AG08396 (cell line): ENCODE measurements around the gene AP3S2.
"Not testable (repeated sequence)": the region's sequence is repeated elsewhere in the genome, so short reads cannot be mapped to it uniquely, and the experiment has no call there.

ENCODE experiments used
- DNase-seq: peaks from one replicate; pipeline ENCODE4 v3.0.0; 2012; ENCODE audit warnings: low spot score, mixed read lengths

AP3S2 gene

DNA sequence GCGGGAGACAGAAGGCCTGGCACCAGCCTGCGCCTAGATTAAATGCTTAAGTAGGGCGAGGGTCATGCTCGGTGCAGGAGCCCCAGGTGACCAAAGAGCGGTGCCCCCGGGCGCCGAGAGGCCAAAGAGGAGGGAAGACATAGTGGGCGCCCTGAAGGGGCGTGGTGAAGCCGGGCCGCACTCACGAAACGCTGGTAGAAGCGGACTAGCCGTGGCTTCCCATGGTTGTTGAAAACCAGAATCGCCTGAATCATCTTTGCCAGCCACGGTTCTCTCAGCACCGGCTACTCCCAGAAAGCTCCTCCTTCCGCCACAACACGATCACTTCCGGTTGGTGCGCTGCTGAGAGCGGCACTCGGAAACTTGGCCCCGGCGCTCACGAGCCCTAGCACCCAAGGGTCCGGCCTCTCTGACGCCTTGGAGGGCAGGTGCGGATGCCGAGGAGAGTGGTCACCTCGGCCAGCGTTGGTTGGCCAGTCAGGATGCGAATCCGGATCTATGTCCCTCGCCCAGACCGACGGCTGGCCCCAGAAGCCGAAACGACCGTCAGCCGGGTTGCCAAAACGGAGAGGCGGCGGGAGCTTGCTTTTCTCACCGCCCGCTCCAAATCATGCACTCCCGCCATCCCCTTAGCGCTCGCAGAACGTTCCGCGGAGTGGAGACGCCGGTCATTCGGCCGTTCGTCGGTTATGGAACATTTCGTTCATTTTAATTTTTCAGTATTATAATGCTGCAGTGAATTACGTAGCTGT is at the start of gene AP3S2:
Gene AP3S2, minus strand, starts transcription at position 299 of the 752 bp plus-strand sequence. Its CDS starts 45 bp downstream, at position 254.
- DNase-seq, result peak; percentile 90

DNA sequence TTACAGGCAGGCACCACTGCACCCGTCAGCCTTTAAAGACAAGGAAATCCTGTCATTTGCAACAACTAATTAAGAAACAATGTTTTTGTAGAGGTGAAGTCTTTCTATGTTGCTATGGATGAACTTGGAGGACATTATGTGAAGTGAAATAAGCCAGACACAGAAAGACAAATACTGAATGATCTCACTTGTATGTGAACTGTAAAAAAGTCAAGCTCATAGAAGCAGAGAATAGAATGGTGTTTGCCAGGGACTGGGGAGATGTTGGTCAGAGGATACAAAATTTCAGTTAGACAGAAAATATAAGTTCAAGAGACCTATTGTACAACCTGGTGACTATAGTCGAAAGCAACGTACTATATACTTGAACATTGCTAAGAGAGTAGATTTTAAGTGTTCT is 46.1 kb upstream of the AP3S2 start:
- DNase-seq, result no peak

DNA sequence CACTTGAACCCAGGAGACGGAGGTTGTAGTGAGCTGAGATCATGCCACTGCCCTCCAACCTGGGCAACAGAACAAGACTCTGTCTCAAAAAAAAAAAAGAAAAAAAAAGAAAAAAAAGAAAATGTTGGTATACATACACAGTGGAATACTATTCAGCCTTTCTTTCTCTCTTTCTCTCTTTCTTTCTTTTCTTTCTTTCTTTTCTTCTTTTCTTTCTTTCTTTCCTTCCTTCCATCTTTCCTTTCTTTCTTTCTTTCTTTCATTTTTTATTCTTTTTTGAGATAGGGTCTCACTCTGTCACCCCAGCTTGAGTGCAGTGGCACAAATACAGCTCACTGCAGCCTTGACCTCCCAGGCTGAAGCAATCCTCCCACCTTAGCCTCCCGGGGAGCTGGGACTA is 45.6 kb upstream of the AP3S2 start:
- not testable (repeated sequence) for DNase-seq

DNA sequence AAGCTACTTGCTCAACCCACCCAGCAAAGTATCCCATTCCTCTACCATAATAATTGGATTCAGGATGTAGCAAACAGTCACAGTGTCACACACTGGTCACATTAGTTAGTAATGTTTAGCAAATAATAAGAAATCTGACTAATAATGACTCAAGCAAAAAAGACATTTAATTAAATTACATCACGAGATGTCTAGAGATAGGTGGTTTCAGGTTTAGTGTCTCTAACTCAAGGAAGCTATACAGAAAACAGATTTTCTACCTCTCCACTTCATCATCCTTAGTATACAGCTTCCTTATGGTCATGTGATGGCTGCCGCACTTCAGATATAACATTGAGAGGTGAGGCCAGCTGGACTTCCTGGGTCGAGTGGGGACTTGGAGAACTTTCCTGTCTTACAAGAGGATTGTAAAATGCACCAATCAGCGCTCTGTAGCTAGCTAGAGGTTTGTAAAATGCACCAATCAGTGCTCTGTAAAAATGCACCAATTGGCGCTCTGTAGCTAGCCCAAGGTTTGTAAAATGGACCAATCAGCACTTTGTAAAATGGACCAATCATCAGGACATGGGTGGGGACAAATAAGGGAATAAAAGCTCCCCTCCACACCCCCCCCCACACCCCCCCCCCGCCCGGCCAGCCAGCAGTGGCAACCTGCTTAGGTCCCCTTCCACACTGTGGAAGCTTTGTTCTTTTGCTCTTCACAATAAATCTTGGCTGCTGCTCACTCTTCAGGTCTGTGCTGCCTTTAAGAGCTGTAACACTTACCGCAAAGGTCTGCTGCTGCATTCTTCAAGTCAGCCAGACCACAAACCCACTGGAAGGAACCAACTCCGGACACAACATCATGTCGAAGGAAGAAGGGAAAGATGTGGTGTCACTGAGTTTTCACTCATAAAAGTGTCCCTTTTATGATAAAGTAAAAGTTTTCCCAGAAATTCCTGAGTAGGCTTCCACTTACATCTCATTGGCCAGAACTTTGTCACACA is 43.9 kb upstream of the AP3S2 start:
- no peak for DNase-seq

DNA sequence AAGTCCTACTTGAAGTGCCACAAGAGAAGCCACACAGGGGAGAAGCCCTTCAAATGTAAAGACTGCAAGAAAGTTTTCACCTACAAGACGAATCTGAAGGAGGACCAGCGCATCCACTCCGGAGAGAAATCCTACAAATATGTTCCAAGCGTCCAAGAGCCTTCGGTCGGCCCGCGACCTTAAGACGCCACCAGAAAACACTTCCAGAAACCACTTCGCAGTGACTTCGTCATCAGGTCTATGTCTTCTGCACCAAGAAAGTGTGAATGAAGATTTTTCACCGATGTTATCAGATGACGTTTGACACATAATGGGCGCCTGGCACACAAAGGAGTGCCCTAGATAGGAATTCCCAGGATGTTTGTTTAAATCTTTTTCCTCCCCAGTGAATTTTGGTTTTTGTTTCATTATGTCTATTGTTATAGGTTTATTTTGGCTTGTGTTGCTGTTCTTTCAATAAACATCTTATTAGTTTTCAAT is 43.0 kb upstream of the AP3S2 start:
- DNase-seq, result no peak

DNA sequence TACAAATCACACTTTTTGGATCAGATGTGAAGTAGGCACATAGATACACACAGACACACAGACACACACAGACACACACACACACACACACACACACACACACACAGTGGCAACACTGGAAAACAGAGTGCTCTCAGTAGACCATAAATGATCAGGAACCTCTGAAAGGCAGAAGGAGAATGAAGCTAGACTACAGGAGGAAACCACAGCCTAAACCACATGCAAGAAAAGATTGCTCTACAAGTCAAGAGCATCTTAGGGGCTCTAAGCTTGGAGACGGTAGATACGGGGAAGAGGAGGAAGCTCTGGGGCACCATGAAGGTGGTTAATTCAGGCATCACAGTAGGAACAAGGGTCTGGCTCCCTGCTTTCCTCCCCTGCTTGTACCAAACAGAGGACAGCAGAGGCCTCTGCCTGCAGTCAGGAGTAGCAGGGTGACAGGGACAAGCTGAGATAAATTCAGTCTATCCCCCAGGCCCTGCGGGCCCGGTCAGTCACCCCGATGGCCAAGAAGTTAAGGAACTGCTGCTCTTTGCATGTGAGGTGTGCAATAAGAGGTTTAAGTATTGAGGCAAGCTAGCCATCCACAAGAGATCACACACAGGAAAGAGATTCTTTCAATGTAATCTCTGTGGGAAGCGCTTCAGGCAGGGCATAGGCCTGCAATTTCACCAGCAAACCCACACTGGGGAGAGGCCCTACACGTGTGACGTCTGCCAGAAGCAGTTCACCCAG is 42.4 kb upstream of the AP3S2 start:
- no peak for DNase-seq

DNA sequence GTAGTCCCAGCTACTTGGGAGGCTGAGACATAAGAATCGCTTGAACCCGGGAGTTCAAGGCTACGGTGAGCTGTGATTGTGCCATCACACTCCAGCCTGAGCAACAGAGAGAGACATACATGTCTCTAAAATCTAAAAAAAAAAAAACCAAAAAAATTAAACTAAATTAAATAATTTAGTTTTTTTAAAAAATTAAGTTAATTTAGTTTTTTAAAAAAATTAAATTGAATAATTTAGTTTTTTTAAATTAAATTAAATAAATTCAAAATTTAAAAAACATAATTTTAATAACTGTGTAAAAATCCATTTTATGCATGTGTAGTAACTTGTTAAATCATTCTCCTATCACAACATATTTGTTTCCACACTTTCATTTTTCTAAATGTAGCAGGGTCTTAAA is 39.1 kb upstream of the AP3S2 start:
- no peak for DNase-seq

DNA sequence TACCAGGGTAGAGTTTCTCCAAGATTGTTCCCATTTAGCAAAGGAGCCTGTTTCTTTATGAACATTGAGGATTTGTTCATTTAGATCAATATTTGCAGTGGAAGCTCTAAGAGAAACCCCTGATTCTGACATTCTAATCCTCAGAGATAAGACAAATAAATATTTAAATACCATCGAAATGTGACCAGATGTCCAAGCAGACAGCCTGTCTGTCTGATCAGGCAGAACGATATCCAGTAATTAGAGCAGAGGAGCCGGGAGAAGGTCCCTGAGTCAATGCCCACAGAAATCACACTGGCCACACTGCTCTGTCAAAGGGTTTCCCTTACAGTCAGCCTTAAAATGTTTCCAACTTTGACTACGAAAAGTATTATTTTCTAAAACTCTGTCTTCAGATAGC is 34.6 kb upstream of the AP3S2 start:
- DNase-seq, result no peak

DNA sequence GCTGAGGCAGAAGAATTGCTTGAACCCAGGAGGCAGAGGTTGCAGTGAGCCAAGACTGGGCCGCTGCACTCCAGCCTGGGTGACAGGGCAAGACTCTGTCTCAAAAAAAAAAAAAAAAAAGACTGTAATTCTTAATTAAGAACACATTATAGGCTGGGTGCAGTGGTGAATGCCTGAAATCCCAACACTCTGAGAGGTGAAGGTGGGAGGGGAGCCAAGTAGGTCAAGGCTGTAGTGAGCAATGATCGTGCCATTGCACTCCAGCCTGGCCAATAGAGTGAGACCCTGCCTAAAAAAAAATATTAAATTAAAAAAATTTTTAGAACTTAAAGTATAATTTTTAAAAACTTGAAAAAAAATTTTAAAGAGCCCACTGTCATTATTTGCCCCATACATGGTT is 32.4 kb upstream of the AP3S2 start:
- no peak for DNase-seq

DNA sequence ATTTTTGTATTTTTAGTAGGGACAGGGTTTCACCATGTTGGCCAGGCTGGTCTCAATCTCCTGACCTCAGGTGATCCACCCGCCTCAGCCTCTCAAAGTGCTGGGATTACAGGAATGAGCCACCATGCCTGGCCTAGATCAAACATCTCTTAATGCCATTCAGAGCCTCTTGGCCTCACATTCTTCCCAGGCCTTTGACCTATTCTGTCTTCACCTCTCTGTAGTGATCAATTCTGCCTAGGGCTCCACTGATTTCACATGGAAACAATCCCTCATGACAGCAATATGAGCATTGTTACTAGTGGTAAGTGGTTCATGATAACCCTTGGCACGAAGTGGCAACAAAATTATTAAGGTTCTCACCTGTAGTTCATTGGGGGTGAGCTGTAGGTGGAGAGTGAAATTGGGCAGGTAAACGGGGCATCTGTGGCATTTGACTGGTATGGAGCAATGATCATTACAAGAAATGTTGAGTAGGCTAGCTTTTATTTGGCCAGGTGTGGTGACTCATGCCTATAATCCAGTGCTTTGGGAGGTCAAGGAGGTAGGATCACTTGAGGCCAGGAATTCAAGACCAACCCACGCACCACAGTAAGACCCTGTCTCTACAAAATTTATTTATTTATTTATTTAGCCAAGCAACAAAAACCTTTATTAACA is 23.8 kb upstream of the AP3S2 start:
- DNase-seq, result no peak

DNA sequence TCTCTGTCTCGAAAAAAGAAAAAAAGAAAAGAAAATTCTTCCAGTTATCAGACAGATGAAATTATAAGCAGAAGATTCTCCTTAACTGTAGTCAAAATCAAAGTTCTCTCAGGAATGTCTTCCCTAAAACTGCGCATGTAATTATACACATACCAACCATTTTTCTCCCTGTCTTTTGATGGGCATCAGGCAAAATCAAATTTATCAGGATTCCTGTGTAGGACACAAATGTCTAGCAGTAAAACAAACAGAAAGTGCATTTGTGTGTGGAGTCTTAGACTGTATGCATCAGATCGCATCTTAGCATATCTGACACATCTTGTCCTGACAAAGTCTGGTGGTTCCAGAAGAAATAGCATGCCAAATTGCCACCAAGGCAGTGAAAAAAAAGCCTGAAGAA is 22.9 kb upstream of the AP3S2 start:
- no peak for DNase-seq

DNA sequence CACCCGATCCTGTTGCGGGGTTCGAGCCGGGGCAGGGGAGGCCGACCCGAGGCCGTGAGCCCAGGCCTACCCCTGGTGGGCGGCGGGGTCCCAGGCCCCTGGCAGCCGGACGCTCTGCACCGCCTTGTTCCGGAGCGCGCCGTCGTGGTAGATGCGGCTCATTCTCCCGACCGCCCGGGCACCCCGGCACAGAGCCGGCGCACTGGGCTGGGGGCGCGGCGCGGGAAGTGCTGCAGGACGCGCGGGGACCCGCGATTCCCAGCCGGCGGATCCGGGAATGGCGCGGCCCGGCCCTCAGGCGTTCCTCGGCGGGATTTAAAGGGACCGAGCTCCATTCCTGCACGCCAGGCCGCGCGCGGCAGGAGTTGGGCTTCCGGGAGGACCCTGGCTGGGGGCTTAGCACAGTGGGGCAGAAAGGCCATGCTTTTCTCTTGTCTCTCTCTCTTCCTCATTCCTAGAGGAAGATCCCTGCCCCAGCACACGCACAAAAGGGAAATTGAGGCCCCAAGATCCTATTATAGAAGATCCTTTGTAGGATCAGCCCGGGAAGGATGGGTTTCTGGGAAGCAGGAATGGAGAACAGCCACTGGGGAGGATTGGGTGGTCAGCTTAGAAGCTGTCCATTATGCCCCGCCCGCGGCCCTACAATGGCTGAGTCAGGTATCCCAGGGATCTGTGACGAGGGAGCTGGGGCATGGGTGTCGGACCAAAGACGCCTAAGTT is 19.0 kb upstream of the AP3S2 start, which contains the start of gene ARPIN:
Gene ARPIN, minus strand, starts transcription at position 279 of the 723 bp plus-strand sequence. Its CDS starts 117 bp downstream, at position 162.
- peak; percentile 80 for DNase-seq

DNA sequence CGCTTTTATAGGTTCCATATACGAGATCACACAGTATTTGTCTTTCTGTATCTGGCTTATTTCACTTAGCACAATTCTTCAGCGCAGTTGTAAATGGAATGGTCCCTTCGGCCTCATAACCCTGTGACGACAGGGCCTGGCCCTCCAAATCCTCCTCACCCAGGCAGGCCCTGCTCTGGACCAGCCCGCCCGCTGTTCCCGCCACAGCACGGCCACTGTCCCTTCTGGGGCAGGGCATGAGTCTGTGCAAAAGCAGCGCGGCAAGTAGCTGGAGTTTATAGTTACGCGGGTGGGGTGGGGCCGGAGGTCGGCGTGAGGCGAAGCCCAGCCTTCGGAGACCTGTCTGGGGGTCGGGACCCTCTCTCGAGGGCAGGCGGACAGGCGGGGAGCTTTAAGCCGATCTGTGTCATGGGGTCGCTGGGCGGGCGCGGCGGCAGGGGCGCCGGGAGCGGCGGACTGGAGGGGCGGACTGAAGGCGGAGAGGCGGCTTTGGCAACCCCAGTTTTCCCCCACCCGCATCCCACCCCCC is 18.4 kb upstream of the AP3S2 start:
- peak; percentile 59 for DNase-seq

DNA sequence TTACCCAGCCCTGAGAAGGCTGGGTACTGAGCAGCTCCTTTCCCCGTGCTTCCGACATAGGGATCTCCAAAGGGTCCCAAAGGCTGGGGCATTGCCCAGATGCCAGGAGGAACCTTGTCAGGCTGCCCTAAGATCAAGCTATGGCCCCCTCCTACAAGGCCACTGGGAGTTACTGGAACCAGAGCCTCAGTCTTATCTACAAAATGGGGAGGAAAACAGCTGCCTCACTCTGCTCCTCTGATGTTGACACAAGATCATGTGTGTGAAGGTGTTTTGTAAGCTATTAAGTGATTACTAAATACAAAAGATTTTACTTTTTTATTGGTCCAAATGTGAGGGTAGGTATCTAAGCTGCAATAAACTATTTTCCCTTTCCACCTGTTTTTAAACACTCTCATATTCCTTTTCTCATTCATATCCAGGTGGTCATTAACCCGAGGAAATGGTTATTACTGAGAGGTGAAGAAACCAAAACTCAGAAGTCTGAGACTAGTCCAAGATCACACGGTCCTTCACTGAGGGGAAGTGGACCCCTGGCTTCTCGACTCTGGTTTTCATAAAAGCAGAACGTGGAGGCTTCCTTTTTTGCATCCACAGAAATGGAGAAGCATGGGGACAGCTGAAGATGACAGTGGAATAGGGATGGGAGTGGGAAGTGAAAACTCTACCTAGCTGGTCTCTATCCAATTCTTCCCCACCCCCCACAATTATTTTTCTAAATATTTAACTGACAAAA is 17.3 kb upstream of the AP3S2 start:
- no peak for DNase-seq

DNA sequence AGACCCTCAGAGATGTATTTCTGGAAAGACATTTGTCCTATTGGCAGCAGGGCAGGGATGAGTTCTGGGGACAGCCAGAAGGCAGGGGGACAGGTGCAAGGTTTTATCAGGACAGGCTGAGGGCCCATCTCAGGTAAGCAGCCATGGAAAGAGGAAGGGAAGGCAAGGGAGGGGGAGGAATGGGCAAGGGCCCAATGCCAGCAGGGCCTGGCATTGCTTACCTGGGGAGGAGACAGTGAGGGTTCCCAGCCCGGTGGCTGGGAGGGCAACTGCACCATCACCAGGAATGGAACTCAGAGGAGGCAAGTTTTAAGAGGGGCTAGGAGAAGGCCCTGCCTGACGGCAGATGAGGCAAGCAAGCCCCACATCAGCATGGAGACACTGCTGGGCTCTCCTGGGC is 15.8 kb upstream of the AP3S2 start:
- DNase-seq, result no peak

DNA sequence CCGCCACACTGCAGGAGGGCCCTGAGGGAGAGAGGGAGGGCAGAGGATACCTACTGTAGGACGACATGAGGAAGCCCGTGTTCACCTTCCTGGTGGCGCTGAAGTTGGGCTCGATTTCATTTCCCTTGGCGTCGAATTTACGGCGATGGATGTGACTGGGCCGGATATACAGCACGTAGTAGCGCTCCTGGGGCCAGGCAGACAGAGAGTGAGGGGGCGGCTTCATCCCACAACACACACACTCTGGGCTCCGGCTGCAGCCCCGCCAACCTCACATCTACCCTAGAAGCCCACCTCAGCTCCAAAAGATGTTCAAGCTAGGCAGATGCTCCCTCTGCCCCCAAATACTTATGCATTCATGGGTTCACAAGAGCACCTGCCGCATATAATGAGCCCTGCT is 14.4 kb upstream of the AP3S2 start:
- no peak for DNase-seq

DNA sequence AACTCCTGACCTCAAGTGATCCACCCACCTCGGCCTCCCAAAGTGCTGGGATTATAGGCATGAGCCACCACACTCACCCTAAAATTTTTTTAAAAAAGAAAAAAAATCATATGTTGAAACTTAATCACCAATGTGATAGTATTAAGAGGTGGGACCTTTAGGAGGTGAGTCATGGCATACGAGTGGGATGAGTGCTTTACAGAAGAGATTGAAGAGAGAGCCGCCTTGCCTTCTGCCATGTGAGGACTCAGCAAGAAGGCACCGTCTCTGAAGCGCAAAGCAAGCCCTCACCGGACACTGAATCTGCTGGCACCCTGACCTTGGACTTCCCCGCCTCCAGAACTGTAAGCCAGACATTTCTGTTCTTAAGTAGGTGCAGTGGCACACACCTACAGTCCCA is 13.5 kb upstream of the AP3S2 start:
- no peak for DNase-seq

DNA sequence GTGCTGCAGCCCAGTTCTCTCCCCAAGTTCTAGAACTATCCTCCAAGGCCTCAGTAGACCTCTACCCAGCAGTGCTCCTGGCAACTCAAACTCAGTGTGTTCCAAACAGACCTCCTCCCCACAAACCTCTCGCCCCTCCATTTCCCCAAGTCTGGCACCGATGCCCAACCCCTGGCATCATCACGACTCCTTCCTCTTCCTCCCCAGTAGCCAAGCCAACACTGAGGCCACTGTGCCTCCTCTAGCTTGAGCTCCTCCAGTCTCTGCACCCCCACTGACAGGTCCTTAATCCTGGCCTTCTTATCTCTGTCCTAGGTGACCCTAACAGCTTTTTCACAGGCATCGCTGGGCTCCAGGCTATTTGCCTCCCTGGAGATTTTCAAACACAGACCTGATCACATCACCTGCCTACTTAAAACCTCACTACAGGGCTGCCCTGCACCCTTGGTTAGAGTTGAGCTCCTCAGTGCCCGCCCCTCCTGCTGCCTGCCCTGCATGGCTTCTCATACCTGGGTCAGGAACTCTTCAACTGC is 12.1 kb upstream of the AP3S2 start:
- no peak for DNase-seq

DNA sequence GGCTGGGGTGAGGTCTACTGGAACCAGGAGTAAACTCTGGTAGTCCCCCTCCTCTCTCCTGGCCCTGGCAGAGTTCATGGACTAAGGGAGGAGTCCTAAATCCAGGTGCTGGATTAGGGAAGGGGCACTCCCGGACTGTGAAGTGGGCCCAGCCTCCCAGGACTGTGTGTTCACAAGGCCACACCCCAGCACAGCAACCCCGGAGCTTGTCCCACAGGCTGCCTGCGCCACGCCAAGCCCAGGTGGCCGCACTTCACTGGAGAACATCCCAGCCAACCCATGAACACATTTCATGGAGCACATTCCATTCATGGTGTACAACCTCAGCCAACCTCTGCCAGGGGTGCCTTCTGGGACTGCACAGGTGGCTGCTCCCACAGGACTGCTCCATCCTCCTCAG is 10.7 kb upstream of the AP3S2 start:
- no peak for DNase-seq

DNA sequence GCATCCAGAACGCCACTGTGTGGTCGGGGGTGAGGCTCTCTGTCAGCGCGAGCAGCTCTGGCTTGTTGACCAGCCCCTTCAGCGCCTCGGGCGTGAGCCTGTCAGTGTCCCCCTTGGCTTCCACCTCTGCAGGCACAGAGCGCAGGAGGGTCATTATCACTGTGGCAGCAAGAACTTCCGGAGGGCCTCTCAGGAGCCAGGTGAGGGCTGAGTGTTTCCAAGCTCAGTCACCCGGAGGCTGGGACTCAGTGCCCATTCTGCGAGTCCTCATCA is 10.0 kb upstream of the AP3S2 start:
- no peak for DNase-seq
